Keratinocyte (primary cell): Measurements from ENCODE around the gene SORBS1. TPM values are rescaled to one million over a fixed set of nuclear protein-coding genes. Genes with fewer than 3 reads are reported as not detected.

Experiments
- DNase-seq: peaks from one replicate; pipeline ENCODE4 v3.0.0-alpha.2; 2011; ENCODE audit warnings: low read depth, missing footprints, low spot score
- FAIRE-seq: peaks from 2 replicates; lab custom pipeline; 2011; peaks lifted over from hg19 to GRCh38; lab: Jason Lieb, UNC
- H2AFZ ChIP-seq: 2 replicates; pipeline ENCODE4 v1.6.0; 2012; ENCODE audit warnings: low read length, control low read depth, inconsistent platforms; ENCODE audit not compliant: control insufficient read depth
- H3K27ac ChIP-seq: 2 replicates; pipeline ENCODE4 v1.5.1; 2011; ENCODE audit warnings: low read length; ENCODE audit not compliant: control insufficient read depth, insufficient read depth
- H3K27me3 ChIP-seq: 3 replicates; pipeline ENCODE4 v1.6.0; 2011; ENCODE audit warnings: low read length; ENCODE audit not compliant: control insufficient read depth, insufficient read depth; ENCODE audit errors: extremely low read depth
- H3K36me3 ChIP-seq, 2 experiments: 2 replicates in 1 of 2; 3 replicates in 1 of 2; pipeline ENCODE4 v1.5.1; 2011; ENCODE audit warnings: low read length in 2 of 2, mild to moderate bottlenecking in 1 of 2; ENCODE audit not compliant: control insufficient read depth in 2 of 2, insufficient read depth in 2 of 2; ENCODE audit errors: extremely low read depth in 1 of 2
- H3K4me1 ChIP-seq: 3 replicates; pipeline ENCODE4 v1.5.1; 2011; ENCODE audit warnings: low read length; ENCODE audit not compliant: control insufficient read depth, insufficient read depth; ENCODE audit errors: extremely low read depth
- H3K4me2 ChIP-seq: 3 replicates; pipeline ENCODE4 v1.6.0; 2011; ENCODE audit warnings: low read depth, low read length; ENCODE audit not compliant: control insufficient read depth, insufficient read depth; ENCODE audit errors: extremely low read depth
- H3K4me3 ChIP-seq, 3 experiments: fragments of 200-600 bp in 1 of 3; sonication (generic) in 1 of 3; 2 replicates in 2 of 3; 3 replicates in 1 of 3; pipeline ENCODE4 v1.5.1; 2011 to 2016; ENCODE audit warnings: low read length in 3 of 3, mild to moderate bottlenecking in 3 of 3, control low read depth in 2 of 3, inconsistent platforms in 1 of 3, low read depth in 1 of 3, mixed read lengths in 1 of 3, mixed run types in 1 of 3, moderate library complexity in 1 of 3; ENCODE audit not compliant: control insufficient read depth in 2 of 3, insufficient read depth in 2 of 3; ENCODE audit errors: extremely low read depth in 1 of 3
- H3K79me2 ChIP-seq: 2 replicates; pipeline ENCODE4 v1.6.0; 2012; ENCODE audit warnings: low read length; ENCODE audit not compliant: control insufficient read depth, insufficient read depth
- H3K9ac ChIP-seq: 3 replicates; pipeline ENCODE4 v1.6.0; 2011; ENCODE audit warnings: low read length; ENCODE audit not compliant: control insufficient read depth, insufficient read depth; ENCODE audit errors: extremely low read depth
- H3K9me1 ChIP-seq: 3 replicates; pipeline ENCODE4 v1.6.0; 2011; ENCODE audit warnings: low read length; ENCODE audit not compliant: control insufficient read depth, insufficient read depth; ENCODE audit errors: extremely low read depth
- H3K9me3 ChIP-seq: 2 replicates; pipeline ENCODE4 v1.5.1; 2012; ENCODE audit warnings: low read depth, low read length; ENCODE audit not compliant: control insufficient read depth
- H4K20me1 ChIP-seq: 3 replicates; pipeline ENCODE4 v1.6.0; 2011; ENCODE audit warnings: low read length; ENCODE audit not compliant: control insufficient read depth, insufficient read depth; ENCODE audit errors: extremely low read depth
- CTCF ChIP-seq, 3 experiments: IDR thresholded peaks in 1 of 3; conservative IDR thresholded peaks in 1 of 3; optimal IDR thresholded peaks in 1 of 3; 2 replicates in 2 of 3; 3 replicates in 1 of 3; pipeline versions ENCODE3 to v1.5.1; 2011; ENCODE audit warnings: low read length in 3 of 3, mild to moderate bottlenecking in 3 of 3, moderate library complexity in 2 of 3, control low read depth in 1 of 3, inconsistent platforms in 1 of 3; ENCODE audit not compliant: insufficient read depth in 2 of 3; ENCODE audit errors: extremely low read depth in 1 of 3
- EZH2 ChIP-seq: IDR thresholded peaks from one replicate; pipeline ENCODE4 v1.6.1; 2012; ENCODE audit warnings: inconsistent platforms, mild to moderate bottlenecking, low read length, moderate library complexity
- dilution Hi-C: fragments of 300-500 bp; cut with MboI; formaldehyde crosslinking; loops from one replicate; pipeline ENCODE4 v1.7.0; 2020; ENCODE audit warnings: low sequenced_read_pairs; ENCODE audit not compliant: extremely low pct_ligation_motif_present
- polyA plus RNA-seq, 5 experiments: library from polyadenylated mRNA; depleted of rRNA in 3 of 5; stranded (reverse) in 3 of 5; stranded (forward) in 1 of 5; unstranded in 1 of 5; fragments of >200 nt; gene quantifications; 1 replicate in 1 of 5; 2 replicates in 3 of 5; 3 replicates in 1 of 5; pipeline versions ENCODE4 v1.2.1 to v1.2.3, GENCODE V29; 2011 to 2012; ENCODE audit warnings: missing spikeins in 2 of 5, low read depth in 1 of 5, low replicate concordance in 1 of 5

Gene SORBS1
- polyA plus RNA-seq, 1 donor (not counting 4 experiments of a cell fraction or from before 2014, with no cell fraction given), result 0.42 TPM

GRCh38 chr10:95391164-95391563 is 170.0 kb downstream of the SORBS1 start:
- H3K79me2 ChIP-seq, result no peaks in the 10 kb centered on the region
- no peak for FAIRE-seq

DNA sequence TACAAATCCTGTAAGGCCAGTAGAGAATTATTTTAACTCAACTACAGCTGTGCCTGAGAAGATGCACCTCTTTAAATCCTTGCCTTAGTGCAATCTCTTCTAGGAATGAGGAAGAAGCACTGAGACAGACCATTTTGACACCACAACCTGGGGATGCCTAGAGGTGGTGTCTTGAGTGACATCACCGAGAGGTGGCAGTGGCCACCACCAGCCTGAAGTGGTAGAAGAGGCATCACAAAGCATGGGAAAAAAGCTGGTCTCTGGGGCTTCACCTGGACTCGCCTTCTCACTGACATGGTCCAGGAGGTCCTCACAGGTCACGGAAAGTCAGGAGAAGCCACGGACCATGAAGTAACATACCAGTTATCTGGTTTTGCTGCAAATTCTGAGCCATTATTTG is 171.2 kb downstream of the SORBS1 start:
- Histone ChIP-seq H3K9me1 (no peaks in the 10 kb centered on the region), H3K27ac (no peak overlapping the region), H3K9me3 (no peaks in the 10 kb centered on the region), H3K36me3 (no peaks in the 10 kb centered on the region), H3K27me3 (no peaks in the 10 kb centered on the region), H3K4me1 (peaks cover 16% of the 10 kb centered on the region), H4K20me1 (no peaks in the 10 kb centered on the region), H3K9ac (no peak overlapping the region), H2AFZ (no peak overlapping the region), H3K4me2 (no peak overlapping the region), H3K4me3 (no peak overlapping the region), H3K79me2 (no peaks in the 10 kb centered on the region)
- TF ChIP-seq CTCF (optimal IDR thresholded peaks at IDR 0.05 in 1 of 3, IDR thresholded peaks at IDR 0.05 in 1 of 3, conservative IDR thresholded peaks at IDR 0.05 in 1 of 3; ENCODE audit: extremely low read depth in 1 of 3, insufficient read depth in 2 of 3, low read length in 3 of 3) (no peak), EZH2 (no peak)
- DNase-seq (no peak), FAIRE-seq (no peak)
- dilution Hi-C loops, result no loop called here

More at GRCh38 chr10:95391164-95391563, 170.0 kb downstream of the SORBS1 start:
- no peak for DNase-seq
- H3K27me3 ChIP-seq, result no peaks in the 10 kb centered on the region
- H3K27ac ChIP-seq, result no peak overlapping the region
- peaks cover 16% of the 10 kb centered on the region for H3K4me1 ChIP-seq
- dilution Hi-C loops, result no loop called here
- H3K9me1 ChIP-seq, result no peaks in the 10 kb centered on the region
- H2AFZ ChIP-seq, result no peak overlapping the region
- no peak overlapping the region for H3K4me3 ChIP-seq
- no peaks in the 10 kb centered on the region for H3K9me3 ChIP-seq
- H3K9ac ChIP-seq, result no peak overlapping the region
- H3K4me2 ChIP-seq, result no peak overlapping the region
- no peak for TF ChIP-seq CTCF (optimal IDR thresholded peaks at IDR 0.05 in 1 of 3, IDR thresholded peaks at IDR 0.05 in 1 of 3, conservative IDR thresholded peaks at IDR 0.05 in 1 of 3; ENCODE audit: extremely low read depth in 1 of 3, insufficient read depth in 2 of 3, low read length in 3 of 3)
- TF ChIP-seq EZH2, result no peak
- no peaks in the 10 kb centered on the region for H3K36me3 ChIP-seq
- H4K20me1 ChIP-seq, result no peaks in the 10 kb centered on the region
